Measurements from ENCODE around the gene GAS7.
"Not testable (repeated sequence)": the region's sequence is repeated elsewhere in the genome, so short reads cannot be mapped to it uniquely, and the experiment has no call there.

Gene GAS7

DNA sequence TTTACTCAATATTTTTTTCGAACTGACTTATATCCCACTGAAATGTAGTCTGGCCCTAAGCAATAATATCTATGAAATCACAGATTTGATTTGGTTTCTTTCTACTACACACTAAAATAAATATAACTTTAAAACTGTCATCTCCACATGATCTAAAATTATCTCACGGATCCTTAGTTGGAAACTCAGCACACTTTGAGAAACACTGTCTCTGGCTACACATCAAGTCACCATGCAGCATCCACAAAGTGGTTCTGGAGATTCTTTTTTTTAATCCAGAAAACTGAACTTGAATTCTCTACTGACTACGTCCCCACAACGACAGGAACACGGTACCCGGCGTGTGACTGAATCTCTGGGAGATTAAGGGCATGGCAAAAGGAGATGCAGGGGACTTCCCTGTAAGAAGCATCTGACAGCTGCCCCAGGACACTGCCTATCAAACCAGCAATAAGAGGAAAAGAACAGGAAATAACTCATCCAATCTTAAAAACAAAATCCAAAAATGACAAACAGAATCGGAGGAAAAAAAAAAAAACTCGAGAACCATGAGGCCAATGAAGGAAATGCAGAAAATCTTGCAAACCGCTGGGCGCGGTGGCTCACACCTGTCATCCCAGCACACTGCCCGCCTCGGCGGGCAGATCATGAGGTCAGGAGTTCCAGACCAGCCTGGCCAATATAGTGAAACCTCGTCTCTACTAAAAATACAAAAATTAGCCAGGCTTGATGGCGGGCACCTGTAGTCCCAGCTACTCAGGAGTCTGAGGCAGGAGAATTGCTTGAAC is 152.3 kb downstream of the GAS7 start:
- no peak for DNase-seq

DNA sequence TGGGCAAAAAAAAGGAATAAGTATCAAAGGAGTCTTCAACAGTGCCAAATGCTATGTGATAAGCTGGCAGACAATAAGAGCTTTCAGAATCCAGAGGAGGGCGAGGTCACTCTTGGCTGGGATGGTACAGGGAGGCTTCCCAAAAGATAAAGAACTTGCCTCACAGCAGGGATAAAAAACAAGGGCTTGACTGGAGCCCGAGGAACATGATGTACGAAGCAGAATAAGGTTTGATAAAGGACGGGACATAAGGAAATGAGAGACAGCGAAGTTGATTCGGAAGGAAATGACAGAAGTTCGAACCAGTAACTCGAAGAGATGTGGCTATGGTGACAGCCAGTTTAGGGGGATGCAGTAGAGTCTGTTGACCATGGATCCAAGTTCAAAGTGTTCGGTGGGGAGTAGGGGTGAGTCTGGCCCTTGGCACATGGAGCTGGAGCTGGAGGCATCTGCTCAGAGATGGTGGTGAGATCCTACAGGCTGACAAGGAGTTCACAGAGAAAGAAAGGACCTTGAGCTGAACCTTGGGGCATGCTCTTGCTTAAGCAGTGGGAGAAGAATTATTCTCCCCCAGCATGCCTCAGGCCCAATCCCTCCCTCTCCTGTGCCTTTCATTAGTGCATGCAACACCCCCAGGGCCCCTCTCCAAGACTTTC is 155.7 kb downstream of the GAS7 start:
- no peak for DNase-seq

DNA sequence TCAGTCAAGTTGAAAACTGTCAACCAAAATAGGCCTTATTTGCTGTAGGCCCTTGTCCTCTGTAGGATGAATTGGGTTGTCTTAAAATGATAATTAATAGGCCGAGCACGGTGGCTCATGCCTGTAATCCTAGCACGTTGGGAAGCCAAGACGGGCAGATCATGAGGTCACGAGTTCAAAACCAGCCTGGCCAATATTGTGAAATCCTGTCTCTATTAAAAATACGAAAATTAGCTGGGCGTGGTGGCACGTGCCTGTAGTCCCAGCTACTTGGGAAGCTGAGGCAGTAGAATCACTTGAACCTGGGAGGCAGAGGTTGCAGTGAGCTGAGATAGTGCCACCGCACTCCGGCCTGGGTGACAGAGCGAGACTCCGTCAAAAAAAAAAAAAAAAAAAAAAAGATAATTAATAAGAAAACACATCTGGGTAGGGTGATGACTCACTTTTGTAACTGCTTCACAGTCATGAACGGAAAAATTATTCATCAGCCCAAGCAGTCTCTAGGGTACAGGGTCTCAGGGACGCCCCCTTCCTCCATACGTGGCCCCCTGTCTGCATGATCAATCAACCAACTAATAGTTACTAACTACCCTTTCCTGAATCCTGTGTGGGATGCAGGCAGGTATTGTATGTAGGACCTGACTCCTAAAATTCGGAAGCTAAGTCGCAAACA is 156.4 kb downstream of the GAS7 start:
- no peak for DNase-seq

DNA sequence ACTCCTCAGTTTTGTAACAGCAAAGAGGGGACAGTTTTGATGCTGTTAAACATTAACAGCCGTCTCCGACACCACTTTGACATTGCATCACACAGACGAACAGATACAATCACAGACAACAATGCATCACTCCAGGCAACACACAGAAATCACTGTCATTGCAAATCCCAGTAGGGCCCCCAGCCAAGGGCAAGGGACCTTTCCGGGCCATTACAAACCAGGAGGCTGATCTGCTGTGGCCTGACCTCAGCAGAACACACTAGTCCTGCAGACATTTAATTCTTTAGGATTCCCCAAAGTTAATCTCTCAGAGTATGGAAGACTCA is 157.2 kb downstream of the GAS7 start:
- DNase-seq: no peak

DNA sequence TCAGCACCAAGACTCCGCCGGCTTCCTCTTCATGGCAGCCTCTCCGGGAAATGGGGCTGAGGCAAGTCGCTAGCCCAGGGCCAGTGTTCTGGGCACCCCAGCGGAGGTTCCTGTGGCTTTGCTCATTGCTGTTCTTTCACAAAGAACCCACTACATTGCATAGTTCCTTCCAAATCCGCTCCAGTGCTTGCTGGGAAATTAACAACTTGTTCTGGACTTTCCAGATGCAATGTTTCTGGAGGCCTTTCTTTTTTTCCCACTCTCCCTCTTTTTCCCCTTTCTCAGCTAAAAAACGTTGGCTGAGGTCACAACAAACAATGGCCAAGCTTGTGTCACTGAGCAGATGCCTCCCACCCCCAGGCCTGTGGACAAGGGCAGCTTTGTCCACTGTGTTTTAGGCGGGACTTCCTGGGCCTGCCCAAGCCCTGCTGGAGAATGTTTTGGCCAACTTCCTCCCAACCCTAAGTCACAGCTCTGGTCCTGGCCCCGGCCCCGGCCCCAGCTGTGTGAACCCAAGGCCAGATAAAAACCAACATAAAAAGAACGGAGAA is 161.8 kb downstream of the GAS7 start:
- no peak for DNase-seq

DNA sequence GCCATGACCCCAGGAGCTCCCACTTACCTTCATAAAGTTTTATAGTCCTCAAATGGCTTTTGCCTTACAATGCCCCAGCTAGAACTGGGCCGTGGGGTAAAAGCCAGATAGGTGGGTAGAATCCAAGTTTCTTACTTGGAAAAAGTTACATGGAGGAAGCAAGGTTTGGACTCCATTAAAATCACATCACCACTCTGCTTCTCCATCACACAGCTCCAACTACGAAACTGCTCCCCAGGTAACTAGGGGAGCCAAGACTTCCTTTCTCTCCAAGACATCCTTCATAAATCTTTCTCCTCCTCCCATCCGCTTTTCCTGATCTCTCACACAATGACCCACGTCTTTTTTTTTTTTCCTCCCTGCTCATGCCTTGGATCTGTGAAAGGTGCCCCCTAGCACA is 162.5 kb downstream of the GAS7 start:
- no peak for DNase-seq

DNA sequence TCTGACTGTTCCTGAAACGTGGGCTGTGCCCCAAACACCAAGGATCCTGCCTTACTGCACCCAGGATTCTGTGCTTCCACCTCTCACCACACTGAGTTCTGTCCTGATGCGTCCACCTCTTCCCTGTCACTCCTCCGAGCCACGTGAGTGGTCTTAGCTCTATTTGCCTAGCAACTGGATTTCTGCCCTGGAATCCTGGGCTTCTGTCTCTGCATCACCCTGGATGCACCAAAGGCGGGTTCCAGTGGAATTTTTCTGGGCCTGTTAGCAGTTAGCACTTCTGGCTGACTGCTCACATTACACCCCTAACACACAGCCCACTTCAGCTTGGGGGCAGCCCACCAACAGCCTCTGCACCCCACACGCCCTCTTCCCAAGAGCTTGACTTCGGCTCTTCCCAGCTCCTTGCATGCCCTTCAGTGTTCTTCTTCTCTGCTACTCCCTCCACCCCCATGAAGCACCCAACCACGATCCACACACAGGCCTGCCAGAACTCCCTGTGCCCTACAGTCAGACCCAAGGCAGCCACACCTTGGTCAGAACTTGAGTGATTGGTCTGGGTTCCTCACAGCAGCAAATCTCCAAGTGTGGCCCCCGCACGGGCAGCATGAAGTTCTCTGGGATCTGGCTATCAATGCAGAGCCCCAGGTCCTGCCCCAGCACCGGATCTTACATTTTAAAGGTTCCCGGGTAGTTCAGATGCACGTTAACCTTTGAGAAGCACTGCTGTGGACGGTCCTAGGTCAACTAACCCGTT is 163.5 kb downstream of the GAS7 start:
- DNase-seq: no peak

DNA sequence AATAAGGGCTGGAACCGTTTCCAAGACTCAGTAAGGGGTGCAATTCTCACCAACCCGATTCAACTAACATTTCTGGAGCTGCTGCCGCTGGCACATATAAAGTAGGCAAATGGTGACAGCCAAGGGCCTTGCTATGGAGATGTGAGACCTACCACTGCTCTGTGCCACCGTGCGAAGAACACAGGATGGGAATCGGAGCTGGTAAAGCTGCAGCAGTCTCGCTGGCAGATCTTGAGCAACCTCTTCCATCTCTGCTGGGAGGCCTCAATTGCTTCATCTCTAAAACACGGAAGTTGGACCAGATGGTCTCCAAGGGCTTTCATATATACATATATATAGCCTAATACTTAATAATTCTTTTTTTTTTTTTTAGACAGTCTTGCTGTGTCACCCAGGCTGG is 164.4 kb downstream of the GAS7 start:
- no peak for DNase-seq

DNA sequence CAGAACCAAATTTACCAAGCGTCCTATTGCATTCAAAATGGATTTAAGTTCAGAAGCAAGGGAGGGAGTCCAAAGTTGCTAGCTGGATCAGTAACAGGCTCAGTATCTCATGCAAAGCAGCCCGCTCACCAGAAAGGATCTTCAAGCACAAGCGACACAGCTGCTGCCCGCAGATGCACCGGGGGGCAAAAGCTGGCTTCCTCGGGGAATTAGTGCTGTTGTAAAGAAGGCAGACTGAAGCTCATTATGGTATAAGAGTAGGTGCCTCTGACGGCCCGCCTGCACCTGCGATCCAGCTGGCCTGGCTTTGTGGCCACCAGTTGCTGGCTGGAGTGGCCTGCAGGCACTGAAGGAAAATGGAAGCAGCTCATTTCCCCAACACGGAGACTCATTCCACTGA is 165.0 kb downstream of the GAS7 start:
- no peak for DNase-seq

DNA sequence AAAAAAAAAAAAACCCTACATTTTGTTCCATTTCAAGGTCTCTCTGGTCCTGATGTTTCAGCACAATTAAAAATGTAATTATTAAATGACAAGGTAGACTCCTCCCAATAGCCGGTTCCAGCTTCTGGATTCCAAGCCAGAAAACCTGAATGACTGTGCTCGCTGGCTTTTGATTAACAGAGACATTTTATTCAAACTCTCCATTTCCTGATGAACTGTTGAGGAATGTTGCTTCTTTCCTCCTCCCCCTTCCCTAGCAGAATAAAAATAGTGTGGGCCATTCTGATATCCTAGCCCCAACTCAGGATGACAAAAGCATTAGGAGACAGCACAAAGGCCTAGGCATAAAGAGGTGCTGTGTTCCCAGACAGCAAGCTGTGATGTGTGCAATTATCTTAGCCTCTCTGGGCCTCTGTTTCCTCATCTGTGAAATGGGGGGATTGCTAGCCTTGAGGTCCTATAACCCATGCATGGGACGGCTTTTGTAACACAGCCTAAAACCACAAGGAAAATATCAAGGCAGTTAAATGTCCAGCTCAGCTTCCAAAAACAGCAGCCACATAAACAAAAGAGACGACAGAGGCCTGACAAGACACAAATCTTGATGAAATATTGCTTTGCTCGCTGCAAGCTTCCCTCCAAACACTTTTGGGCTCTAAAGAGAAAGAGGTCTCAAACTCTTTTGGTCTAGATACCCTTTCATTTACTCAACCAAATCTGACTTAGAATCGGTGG is 166.1 kb downstream of the GAS7 start:
- DNase-seq: no peak

DNA sequence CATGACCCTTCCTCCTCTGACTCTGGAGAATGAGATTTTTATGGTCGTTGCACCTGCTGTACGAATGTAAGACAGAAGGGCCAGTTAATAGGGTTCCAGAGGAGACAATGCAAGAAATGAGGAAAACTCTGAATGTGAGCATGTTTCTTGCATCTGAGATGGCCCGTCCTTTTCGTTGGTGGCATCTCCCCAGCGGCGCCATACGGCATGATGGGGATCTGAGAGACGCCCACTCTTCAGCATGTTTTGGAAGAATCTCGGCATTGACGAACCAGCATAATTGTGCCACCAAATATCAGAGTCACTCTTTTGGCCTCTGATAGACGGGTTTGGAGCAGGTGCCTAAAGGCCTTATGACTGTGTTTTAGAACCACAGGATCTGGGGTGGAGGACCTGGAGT is 166.8 kb downstream of the GAS7 start:
- DNase-seq: no peak

DNA sequence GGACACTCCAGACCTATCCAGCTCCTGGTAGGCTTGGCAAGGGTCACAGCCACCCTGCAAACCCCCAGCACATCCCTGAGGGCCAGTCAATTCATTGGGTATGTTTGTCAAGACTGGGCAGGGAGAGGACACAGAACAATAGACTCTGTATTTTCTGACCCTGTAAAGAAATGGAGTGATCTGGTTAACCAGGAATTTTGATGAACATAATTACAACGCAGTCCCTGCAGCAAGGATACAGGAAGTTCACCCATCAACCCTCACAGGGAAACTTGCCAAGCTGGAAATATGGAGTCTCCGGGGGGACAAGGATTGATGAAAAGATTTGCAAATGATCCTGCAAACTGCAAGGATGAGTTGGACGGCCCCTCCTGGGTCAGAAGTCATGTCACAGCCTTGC is 167.3 kb downstream of the GAS7 start:
- DNase-seq: no peak

DNA sequence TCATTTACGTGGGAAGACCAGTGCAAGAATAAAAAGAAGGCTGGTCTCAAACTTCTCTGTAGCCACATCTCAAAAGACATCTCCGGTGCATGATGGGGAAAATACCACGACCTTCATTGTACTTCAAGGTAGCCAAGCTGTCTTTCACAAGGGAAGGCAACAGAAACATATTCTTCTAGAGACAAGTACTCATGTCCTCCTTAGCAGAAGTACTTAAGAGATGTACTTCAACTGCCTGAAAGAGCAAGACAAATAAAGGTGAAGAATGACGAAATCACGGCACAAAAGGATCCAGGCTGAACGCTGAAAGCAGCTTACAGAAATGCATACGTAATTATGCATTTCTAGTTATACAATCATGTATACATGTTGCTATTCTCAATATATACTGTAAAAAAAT is 169.3 kb downstream of the GAS7 start:
- no peak for DNase-seq

DNA sequence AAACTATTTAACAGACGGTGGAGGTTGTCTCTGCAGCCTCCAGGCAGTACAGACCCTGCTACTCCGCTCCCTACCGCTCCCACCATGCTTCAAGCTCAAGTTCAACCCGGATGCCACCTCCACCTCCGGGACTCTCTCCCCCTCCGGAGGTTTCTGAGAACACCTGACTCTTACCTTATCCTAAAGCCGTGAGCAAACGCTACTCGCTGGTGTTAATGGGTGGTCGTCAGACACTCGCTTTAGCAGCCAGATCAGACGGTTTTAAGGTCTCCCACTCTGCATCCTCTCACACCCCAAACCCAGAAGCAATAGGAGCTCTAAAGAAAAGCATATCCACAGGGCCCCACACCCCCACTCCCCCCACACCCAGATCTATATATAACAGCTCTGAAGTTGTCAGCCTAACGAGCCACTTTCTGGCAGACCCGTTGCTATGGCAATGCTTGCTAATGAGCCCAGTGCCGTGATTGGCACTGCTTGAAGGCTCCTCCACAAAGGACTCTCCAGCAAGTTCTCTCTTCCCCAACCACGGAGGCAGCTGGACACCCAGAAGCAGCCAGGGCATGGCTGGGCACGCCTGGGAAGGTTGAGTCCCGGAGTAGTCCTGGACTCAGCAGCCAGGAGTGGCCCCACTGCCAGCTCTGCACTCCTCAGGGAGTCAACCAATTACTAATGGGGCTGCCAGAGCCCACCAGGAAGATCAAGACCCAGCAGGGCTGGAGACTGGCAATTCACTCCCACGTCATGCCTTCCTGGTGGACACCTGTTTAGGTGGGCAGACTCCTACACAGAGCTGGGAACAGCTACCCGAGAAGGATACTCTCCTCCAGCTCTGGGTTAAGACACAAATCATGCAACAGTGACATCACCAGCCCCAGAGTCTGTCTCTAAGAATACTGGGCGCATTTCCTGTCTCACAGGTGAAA is 172.2 kb downstream of the GAS7 start:
- DNase-seq: no peak

DNA sequence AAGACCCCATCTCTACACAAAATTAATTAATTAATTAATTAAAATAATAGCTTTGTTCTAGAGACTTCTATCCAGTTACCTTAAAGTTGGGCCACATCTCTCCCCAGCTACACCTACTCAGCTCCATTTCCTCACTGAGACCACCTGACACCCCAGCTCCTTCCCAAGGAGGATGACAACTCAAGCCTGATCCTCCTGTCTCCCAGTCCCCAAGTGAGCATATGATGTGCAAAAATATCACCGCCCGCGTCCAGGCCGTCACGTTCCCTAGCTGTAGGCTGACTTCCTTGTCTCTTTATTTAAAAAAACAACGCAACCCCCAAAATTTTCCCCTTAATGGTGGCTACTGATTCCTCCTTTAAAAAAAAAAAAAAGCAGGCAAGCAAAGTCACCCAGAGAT is 173.2 kb downstream of the GAS7 start:
- no peak for DNase-seq

DNA sequence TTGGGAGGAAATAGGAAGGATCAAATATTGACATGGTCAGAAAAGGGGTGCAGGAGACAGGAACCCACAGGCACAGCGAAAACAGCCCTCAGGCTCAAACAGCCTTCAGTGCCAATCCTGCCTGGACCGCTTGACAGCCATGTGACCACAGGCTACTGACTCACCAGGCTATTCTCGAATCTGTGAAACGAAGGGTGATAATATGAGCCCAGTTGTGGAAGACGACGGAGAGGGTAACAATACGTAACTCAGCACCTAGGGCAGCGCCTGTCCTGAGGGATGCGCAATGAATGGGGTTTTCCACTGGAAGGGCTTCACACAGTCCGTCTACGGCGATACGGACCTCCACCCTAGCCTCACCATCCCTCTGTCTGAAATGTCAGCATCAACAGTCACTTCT is 176.0 kb downstream of the GAS7 start:
- no peak for DNase-seq

DNA sequence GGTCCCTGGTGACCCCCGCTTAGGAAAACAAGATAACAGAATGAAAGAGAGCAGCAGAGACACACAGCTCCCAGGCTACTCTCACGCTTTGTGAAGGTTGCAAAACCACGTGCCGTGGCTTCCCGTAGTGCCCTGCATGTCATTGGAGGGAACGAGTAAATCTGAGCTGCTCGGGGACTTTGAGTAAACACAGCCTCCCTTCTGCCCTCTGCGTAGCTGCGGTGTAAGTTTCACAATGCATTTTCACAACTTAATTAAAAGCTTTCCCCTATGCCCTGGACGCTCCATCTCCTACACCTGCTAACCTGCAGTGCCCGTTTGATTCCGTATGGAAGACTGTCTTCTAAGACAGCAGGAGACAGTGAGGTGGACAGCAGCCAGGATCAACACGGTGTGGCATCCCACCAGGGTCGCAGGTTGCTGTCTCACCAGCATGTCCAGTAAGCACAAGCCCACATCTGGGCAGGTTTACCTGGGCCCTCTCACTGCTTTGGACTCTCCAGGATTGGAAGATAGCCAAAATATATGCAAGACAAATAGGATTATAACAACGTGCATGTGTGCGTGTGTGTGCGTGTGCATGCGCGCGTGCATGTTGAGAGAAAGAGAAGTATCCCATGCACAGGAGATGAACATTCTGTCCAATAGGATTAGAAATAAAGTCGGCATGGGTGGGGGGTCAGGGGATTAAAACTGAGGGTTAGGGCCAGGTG is 177.0 kb downstream of the GAS7 start:
- no peak for DNase-seq

DNA sequence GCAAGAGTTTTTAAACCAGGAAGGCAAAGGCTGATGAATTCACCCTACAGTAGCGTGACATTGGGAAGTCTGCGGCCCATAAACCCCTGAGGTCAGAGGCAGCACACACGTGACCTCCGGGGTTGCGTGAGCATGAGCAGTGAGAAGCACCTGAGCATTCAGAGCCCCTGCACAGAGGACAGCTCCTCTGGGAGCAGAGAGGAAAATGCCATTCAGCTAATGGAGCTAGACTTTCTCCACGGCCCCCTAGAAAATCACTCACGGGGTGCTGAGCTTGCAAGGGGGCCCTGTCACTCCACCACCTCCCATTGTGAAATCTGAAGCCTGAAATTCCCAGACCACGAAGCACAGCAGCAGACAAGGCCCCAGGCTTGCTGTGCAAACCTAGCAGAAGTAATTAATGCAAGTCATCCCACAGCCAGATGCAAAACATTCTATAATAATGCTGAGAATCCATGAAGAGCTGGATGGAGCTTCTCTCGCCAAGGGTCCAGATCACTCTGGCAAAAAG is 178.4 kb downstream of the GAS7 start:
- no peak for DNase-seq

DNA sequence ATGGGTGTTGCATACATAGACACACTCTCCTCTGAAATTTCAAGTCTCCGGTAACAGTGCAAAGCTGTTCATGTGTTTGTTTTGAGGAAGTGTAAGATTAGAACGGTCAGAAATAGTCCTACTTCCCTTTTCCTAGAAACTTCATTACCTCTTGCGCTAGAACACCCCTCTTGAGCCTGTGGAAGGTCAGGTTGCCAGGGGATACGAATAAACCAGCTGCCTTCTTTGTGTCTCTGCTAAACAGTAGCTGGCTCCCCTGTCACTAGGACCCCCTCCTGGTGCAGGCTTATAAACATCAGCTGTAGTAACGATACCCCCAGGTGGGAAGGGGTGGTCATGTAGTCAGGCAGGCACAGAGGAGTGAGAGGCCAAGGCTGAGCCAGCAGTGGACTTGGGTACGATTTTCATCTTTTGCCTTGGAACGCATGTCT is 179.9 kb downstream of the GAS7 start:
- no peak for DNase-seq

DNA sequence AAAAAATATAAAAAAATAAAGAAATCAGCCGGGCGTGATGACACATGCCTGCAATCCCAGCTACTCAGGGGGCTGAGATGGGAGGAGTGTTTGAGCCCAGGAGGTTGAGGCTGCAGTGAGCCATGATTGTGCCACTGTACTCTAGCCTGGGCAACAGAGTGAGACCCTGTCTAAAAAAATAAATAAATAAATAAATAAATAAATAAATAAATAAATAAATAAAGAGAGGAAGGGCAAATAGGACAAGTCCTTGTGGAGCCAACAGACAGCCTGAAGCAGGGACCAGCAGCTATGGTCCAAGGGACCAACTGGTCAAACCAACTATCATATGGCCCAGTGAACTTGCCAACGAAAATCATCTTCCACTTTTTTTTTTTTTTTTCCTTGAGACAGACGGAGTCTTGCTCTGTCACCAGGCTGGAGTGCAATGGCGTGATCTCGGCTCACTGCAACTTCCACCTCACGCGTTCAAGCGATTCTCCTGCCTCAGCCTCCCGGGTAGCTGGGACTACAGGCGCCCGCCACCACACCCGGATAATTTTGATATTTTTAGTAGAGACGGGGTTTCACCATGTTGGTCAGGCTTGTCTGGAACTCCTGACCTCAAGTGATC is 181.3 kb downstream of the GAS7 start:
- DNase-seq: not testable (repeated sequence)
